A673 (cell line): ENCODE measurements around the gene FXYD2. TPM values are rescaled to one million over a fixed set of nuclear protein-coding genes. Genes with fewer than 3 reads are reported as not detected.

Source experiments
- BruUV-seq: library from RNA; stranded (reverse); fragments of 400-500 nt; replicated peaks from 2 replicates; lab custom pipeline; 2021; lab: Mats Ljungman, UMichigan
- CTCF ChIA-PET: fragments of 300-600 bp; sonication (Branson Sonifier 250); formaldehyde crosslinking; loops from one replicate; lab custom pipeline; 2022; ENCODE audit warnings: antibody characterized with exemption; lab: Charles Lee
- POLR2A ChIA-PET: fragments of 300-600 bp; sonication (Branson Sonifier 250); formaldehyde crosslinking; loops from one replicate; lab custom pipeline; 2022; ENCODE audit warnings: antibody characterized with exemption; ENCODE audit not compliant: low non-redundant PET; lab: Charles Lee
- DNase-seq: peaks from one replicate; pipeline ENCODE4 v3.0.0-alpha.2; 2015; ENCODE audit warnings: low spot score
- H3K27ac ChIP-seq: fragments of 200-600 bp; sonication (generic); 2 replicates; pipeline ENCODE4 v1.5.1; 2016; ENCODE audit warnings: mixed run types, low read depth, mild to moderate bottlenecking, mixed read lengths, antibody characterized with exemption, low read length; ENCODE audit not compliant: poor library complexity, severe bottlenecking
- H3K27me3 ChIP-seq: fragments of 200-600 bp; sonication (generic); replicated peaks from 2 replicates; pipeline ENCODE4 v1.6.1; 2017; ENCODE audit warnings: mixed run types, low read depth, mild to moderate bottlenecking, mixed read lengths, antibody characterized with exemption, low read length; ENCODE audit not compliant: insufficient read depth, poor library complexity
- H3K36me3 ChIP-seq: fragments of 200-600 bp; sonication (generic); 2 replicates; pipeline ENCODE4 v1.6.1; 2016; ENCODE audit warnings: mixed run types, mild to moderate bottlenecking, mixed read lengths, antibody characterized with exemption, low read length; ENCODE audit not compliant: insufficient read depth, poor library complexity, severe bottlenecking
- H3K4me1 ChIP-seq: fragments of 200-600 bp; sonication (generic); 2 replicates; pipeline ENCODE4 v1.6.1; 2017; ENCODE audit warnings: mixed run types, mild to moderate bottlenecking, mixed read lengths, antibody characterized with exemption, low read length; ENCODE audit not compliant: insufficient read depth, poor library complexity, severe bottlenecking
- H3K4me3 ChIP-seq: fragments of 200-600 bp; sonication (generic); 2 replicates; pipeline ENCODE4 v1.5.1; 2016; ENCODE audit warnings: low read depth, mixed run types, mild to moderate bottlenecking, mixed read lengths, low read length; ENCODE audit not compliant: poor library complexity, severe bottlenecking
- H3K9me3 ChIP-seq: fragments of 200-600 bp; sonication (generic); 2 replicates; pipeline ENCODE4 v1.6.1; 2016; ENCODE audit warnings: mixed run types, low read depth, mild to moderate bottlenecking, mixed read lengths, antibody characterized with exemption, low read length; ENCODE audit not compliant: poor library complexity, severe bottlenecking
- EZH2 ChIP-seq: fragments of 200-600 bp; sonication (generic); IDR thresholded peaks from 2 replicates; pipeline ENCODE4 v1.6.1; 2017; ENCODE audit warnings: borderline replicate concordance, low read depth, mild to moderate bottlenecking, mixed read lengths, antibody characterized with exemption, low read length; ENCODE audit not compliant: poor library complexity, severe bottlenecking
- intact Hi-C: fragments of 100-400 bp; cut with micrococcal nuclease; formaldehyde crosslinking; loops from one replicate; pipeline ENCODE4 v1.10.0; 2022; ENCODE audit not compliant: unreplicated experiment
- total RNA-seq: library from RNA; stranded (reverse); gene quantifications from 2 replicates; pipeline ENCODE4 v1.2.3, GENCODE V29; 2021
- TF ChIP-seq, protein P1 (sequence below): fragments of 300-800, 200-600 bp; sonication (generic); conservative IDR thresholded peaks from 2 replicates; pipeline ENCODE4 v1.5.1; 2017; ENCODE audit warnings: low read depth, mild to moderate bottlenecking, antibody characterized with exemption, low read length, moderate library complexity, mixed read lengths

The FXYD2 gene
- total RNA-seq, 1 experiment from 2014 or later, result not detected

DNA sequence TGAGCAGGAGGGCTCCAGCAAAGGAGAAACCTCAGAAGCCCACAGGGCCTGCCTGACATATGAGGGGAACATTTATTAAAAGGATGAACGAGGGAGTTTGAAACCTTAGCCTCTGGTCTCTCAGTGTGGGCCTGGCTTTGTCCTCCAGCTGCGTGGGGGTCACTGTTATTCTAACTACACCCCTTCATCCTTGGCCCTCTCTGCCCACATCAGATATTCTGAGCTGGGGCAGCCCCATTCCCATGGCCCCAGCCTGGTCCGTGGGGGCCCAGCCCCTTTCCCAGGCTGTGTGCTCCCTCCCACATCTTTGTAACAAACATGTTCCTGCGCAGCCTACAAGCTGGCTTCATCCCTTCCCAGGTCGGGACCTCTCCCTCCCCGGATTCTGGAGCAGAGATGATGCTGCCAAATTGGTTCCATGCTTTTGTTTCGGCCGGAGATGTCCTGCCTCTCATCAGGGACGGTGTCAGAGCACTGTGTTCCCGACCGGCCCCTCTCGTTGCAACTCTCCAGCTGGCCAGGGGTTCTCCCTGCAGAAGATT lies 47.9 kb upstream of the FXYD2 start:
- Histone ChIP-seq H3K27ac (no peak overlapping the region), H3K27me3 (no peaks in the 10 kb centered on the region), H3K4me3 (no peak overlapping the region), H3K9me3 (no peaks in the 10 kb centered on the region), H3K4me1 (peaks cover 11% of the 10 kb centered on the region), H3K36me3 (no peaks in the 10 kb centered on the region)
- intact Hi-C loops, result no loop called here
- BruUV-seq, result no TSS peak
- POLR2A ChIA-PET, result no interaction called here
- DNase-seq, result no peak
- TF ChIP-seq, protein P1, sequence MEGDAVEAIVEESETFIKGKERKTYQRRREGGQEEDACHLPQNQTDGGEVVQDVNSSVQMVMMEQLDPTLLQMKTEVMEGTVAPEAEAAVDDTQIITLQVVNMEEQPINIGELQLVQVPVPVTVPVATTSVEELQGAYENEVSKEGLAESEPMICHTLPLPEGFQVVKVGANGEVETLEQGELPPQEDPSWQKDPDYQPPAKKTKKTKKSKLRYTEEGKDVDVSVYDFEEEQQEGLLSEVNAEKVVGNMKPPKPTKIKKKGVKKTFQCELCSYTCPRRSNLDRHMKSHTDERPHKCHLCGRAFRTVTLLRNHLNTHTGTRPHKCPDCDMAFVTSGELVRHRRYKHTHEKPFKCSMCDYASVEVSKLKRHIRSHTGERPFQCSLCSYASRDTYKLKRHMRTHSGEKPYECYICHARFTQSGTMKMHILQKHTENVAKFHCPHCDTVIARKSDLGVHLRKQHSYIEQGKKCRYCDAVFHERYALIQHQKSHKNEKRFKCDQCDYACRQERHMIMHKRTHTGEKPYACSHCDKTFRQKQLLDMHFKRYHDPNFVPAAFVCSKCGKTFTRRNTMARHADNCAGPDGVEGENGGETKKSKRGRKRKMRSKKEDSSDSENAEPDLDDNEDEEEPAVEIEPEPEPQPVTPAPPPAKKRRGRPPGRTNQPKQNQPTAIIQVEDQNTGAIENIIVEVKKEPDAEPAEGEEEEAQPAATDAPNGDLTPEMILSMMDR, result no peak
- TF ChIP-seq EZH2, result no peak
- CTCF ChIA-PET, result no interaction called here

DNA sequence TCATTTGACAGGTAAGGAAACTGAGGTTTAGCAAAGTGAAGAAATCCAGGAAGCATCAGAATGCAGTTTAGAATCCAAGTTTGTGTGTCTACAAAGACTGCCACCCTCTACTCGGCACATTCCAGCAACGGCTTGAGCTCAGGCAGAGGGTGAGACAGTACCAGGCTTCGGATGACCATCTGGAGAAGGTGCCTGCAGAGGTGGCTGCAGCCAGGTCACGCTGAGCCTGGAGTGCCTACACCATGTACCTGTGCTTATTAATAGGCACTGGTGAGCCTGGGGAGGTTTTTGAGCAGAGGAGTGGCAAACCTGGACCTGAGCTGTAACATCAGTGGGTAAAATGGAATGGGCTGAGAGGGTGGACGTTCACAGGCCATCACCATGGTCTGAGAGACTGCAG lies 47.2 kb upstream of the FXYD2 start:
- no peak for DNase-seq
- CTCF ChIA-PET, result no interaction called here
- POLR2A ChIA-PET, result no interaction called here
- no TSS peak for BruUV-seq
- Histone ChIP-seq H3K9me3 (no peaks in the 10 kb centered on the region), H3K27ac (no peak overlapping the region), H3K4me3 (no peak overlapping the region), H3K27me3 (no peaks in the 10 kb centered on the region), H3K36me3 (no peaks in the 10 kb centered on the region), H3K4me1 (peaks cover 5% of the 10 kb centered on the region)
- TF ChIP-seq EZH2, result no peak
- TF ChIP-seq, protein P1, result no peak
- intact Hi-C loops, result no loop called here

DNA sequence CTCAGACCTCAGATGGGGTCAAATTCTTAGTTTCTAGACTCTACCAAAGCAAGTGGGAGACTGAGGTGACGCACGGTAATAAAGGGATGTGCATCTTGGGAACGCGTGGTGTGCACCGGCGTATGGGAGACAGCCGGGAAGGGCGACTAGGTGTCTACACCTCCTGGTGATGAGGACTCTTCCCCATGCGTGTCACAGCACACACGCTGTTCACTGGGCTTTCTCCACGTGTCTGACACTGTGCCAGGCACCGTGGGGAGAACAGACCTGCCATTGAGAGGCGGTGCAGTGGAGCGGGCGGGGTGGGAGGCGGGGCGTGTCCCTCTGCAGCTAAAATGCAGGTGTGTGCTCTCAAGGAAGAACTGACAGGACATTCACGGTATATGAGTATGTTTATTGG lies 46.6 kb upstream of the FXYD2 start:
- H3K4me3 ChIP-seq, result no peak overlapping the region
- H3K27ac ChIP-seq, result no peak overlapping the region
- TF ChIP-seq, protein P1, result no peak
- TF ChIP-seq EZH2, result no peak
- no peaks in the 10 kb centered on the region for H3K27me3 ChIP-seq
- intact Hi-C loops, result no loop called here
- no peaks in the 10 kb centered on the region for H3K36me3 ChIP-seq
- no TSS peak for BruUV-seq
- no peak for DNase-seq
- no peaks in the 10 kb centered on the region for H3K9me3 ChIP-seq
- CTCF ChIA-PET, result no interaction called here
- H3K4me1 ChIP-seq, result peaks cover 5% of the 10 kb centered on the region
- POLR2A ChIA-PET, result no interaction called here
